Stimulated activated CD8-positive, alpha-beta memory T cell treated with anti-CD3 and anti-CD28 coated beads, Interleukin-15, amount 100 ng/mL, for 1 hour (primary cell): ENCODE data around the gene IL1RAPL1.

ENCODE experiments used
- DNase-seq: peaks from one replicate; pipeline ENCODE4 v3.0.0-alpha.2; 2020; ENCODE audit warnings: low read depth

IL1RAPL1 gene

DNA sequence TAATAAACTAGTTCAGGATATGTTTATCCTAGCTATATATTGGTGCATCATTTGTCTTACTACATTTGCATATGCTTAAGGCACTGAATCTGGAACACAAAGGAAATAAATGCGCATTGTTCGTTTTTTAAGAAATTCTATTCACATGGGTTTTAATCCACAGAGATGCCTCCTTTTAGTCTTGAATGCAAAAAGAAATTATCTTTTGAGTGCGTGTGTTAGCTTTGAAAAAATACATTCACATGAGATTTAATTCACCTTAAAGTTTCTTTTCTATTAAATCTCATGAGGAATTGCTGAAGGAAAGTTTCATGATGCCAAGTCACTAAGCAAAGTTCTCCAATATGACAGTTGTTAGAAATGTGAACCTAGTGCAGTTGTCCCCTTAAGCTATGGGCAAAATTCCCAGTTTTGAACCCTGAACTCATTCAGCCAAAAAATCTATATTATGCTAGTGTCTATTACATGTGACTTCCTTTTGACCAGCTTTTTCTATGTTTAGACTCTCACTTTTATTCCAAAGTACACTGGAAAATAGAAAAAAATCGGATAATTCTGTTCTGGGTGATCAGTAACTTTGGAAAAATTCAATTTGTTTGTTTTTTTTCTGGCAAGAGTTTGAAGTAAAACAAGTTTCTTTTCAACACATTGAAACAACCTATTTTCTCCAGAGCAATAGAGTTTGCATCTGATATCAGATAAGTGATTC is 1201.9 kb downstream of the IL1RAPL1 start:
- no peak for DNase-seq

- no peak for DNase-seq
Measured at GRCh38 chrX:29792335-29792734, 1205.1 kb downstream of the IL1RAPL1 start.

DNA sequence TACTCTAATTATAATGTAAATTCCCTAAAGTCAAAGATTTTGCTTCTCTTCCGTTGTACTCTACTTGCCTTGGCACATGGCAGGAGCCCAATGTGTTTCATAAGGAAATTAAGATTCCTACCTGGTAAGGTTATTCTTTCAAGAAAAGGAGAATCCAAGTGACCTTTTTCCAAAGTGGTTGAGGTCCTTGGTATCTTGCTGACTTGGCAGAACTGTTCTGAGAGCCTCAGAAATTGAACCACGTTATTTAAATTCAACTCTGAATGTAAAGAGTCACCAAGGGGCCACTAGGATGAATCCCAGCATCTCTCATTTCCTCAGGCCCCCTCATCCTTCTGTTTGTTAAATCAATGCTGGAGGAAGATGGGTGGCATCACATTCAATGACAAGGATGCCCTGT is 1209.9 kb downstream of the IL1RAPL1 start:
- no peak for DNase-seq

GRCh38 chrX:29798469-29798868 is 1211.2 kb downstream of the IL1RAPL1 start:
- DNase-seq, result no peak

GRCh38 chrX:29813174-29813573 is 1225.9 kb downstream of the IL1RAPL1 start:
- DNase-seq, result no peak

GRCh38 chrX:29824176-29824906 is 1237.1 kb downstream of the IL1RAPL1 start:
- DNase-seq, result no peak

DNA sequence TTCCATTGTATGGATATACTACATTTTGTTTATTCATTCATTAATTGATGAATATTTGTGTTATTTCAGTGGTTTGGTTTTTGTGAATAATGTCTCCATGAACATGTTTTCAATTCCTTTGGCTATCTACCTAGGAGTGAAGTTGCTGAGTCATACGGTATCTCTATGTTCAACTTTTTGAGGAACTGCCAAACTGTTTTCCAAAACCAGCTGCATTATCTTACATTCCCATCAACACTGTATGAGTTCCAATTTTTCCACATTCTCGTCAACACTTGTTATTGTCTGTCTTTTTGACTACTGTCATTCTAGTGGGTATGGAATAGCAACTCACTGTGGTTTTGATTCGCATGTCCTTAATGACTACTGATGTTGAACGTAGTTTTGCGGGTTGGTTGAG is 1239.5 kb downstream of the IL1RAPL1 start:
- DNase-seq, result no peak

- DNase-seq, result no peak
Measured at GRCh38 chrX:29834311-29834710, 1247.1 kb downstream of the IL1RAPL1 start.

- DNase-seq, result no peak
Measured at GRCh38 chrX:29834764-29835163, 1247.5 kb downstream of the IL1RAPL1 start.

- DNase-seq, result no peak
Measured at GRCh38 chrX:29841750-29842149, 1254.5 kb downstream of the IL1RAPL1 start.

DNA sequence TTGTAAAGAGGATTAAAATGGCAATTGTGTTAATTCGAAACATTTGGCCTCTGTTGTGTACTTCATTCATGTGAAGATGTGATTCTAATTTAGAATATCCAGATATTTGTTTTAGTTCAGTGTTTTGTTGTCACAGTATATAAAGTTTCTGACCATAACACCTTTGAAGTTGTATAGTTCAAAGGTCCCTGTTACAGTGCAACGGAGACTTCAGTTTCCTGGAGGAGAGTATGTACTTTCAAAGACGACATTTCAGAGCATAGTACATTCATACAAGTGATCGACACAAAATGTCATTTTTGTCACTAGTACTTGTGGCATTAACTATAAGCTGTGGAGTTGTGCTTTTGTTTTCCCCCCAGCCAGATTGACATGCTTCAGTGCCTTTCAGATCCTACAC is 1255.3 kb downstream of the IL1RAPL1 start:
- no peak for DNase-seq

GRCh38 chrX:29851857-29852605 is 1264.8 kb downstream of the IL1RAPL1 start:
- no peak for DNase-seq

- no peak for DNase-seq
Measured at GRCh38 chrX:29852767-29853166, 1265.5 kb downstream of the IL1RAPL1 start.

DNA sequence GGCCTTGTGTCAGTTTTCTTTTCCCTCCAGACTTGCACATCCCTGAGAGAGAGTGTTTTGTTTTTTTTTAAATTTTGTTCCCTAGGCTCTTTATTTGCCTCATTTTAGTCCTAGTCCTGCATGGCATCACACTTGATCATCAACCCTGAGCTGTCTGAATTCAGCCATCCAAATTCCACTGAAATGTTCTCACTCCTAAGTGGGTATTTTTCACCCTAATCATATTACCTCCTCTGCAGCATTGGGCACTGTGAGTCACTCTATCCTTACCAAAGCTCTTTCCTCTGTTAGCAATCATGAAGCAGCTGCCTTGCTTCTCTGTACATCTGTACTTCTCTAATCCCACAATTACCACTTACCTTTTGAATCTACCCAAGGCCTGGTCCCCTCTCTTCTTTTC is 1271.5 kb downstream of the IL1RAPL1 start:
- DNase-seq, result no peak

- DNase-seq, result no peak
Measured at GRCh38 chrX:29862126-29862677, 1275.0 kb downstream of the IL1RAPL1 start.

- no peak for DNase-seq
Measured at GRCh38 chrX:29867971-29868370, 1280.7 kb downstream of the IL1RAPL1 start.

- no peak for DNase-seq
Measured at GRCh38 chrX:29869837-29870236, 1282.6 kb downstream of the IL1RAPL1 start.

GRCh38 chrX:29870608-29871007 is 1283.4 kb downstream of the IL1RAPL1 start:
- DNase-seq, result no peak

DNA sequence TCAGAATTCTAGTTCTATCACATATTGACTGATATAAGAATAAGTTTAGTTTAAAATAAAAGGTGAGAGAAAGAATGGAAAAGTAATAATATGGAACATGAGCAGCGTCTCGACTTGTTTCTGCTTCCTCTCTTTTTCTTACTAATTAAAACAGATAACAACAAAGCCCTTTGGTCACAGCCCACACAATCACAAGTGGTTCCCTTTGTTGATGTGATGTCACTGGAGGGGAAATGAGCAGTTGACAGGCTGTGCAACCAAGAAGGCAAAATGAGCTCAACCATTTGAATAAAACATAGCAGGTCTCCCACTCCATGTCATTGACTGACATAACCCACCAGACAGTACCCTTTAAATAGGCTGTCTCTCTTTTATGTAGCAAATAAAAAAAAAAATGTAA is 1285.6 kb downstream of the IL1RAPL1 start:
- DNase-seq, result no peak

- DNase-seq, result no peak
Measured at GRCh38 chrX:29876733-29877132, 1289.5 kb downstream of the IL1RAPL1 start.

DNA sequence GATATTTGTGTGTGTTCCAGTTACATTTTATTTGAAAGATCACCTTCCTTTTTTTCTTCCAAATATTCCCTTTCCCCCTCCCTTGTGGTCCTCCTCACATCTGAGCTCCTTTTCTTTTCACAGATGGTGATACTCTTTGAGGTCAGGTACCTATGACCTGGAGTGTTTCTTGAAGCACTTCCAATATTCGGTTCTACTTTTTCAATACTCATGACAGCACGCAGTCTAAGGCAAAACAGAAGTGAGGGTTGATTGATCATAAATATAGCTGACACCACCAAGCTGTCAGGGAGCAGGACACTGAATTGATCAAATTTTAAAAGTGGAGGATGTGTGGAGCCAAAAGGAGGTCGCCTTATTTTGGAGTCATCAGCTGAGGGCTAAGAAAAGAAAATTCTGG is 1293.7 kb downstream of the IL1RAPL1 start:
- DNase-seq, result no peak

- DNase-seq, result no peak
Measured at GRCh38 chrX:29890004-29890403, 1302.8 kb downstream of the IL1RAPL1 start.
